GM06990 (cell line): ENCODE results near the gene SOX13.
"Not testable (repeated sequence)": the region's sequence is repeated elsewhere in the genome, so short reads cannot be mapped to it uniquely, and the experiment has no call there.

ENCODE experiments used
- DNase-seq: peaks from one replicate; pipeline ENCODE4 v3.0.0-alpha.2; 2011; ENCODE audit not compliant: insufficient read length; ENCODE audit errors: extremely low read depth
- H3K27me3 ChIP-seq: replicated peaks from 2 replicates; pipeline ENCODE4 v1.6.0; 2011; ENCODE audit warnings: low read length; ENCODE audit not compliant: control insufficient read depth, insufficient read depth
- H3K36me3 ChIP-seq: 2 replicates; pipeline ENCODE4 v1.5.1; 2011; ENCODE audit warnings: low read length; ENCODE audit not compliant: control insufficient read depth, insufficient read depth
- H3K4me3 ChIP-seq: replicated peaks from 2 replicates; pipeline ENCODE4 v1.5.1; 2011; ENCODE audit warnings: low read depth, mild to moderate bottlenecking, control low read depth, low read length
- TF ChIP-seq, protein P1 (sequence below): IDR thresholded peaks from 2 replicates; pipeline ENCODE4 v1.5.1; 2011; ENCODE audit warnings: low read length, control low read depth, mild to moderate bottlenecking, inconsistent platforms; ENCODE audit not compliant: insufficient read depth, poor library complexity, severe bottlenecking

SOX13 gene

DNA sequence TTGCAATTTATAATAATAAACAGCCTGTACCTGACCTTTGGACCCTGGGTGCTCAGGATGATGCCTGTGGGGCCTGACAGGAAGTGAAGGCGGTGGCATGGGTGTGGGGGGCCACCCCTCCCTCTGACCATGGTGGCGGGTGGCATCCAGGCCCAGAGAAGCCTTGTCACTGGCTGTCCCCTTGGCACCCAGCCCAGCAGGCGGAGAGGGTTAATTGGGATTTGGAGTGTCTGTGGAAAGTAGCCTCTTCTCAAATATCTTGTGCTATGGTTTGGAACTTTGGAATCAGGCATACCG, 20.5 kb downstream of the SOX13 start:
- H3K36me3 ChIP-seq = no peaks in the 10 kb centered on the region
- no peak overlapping the region for H3K4me3 ChIP-seq
- DNase-seq = no peak
- H3K27me3 ChIP-seq = no peaks in the 10 kb centered on the region
- TF ChIP-seq, protein P1, sequence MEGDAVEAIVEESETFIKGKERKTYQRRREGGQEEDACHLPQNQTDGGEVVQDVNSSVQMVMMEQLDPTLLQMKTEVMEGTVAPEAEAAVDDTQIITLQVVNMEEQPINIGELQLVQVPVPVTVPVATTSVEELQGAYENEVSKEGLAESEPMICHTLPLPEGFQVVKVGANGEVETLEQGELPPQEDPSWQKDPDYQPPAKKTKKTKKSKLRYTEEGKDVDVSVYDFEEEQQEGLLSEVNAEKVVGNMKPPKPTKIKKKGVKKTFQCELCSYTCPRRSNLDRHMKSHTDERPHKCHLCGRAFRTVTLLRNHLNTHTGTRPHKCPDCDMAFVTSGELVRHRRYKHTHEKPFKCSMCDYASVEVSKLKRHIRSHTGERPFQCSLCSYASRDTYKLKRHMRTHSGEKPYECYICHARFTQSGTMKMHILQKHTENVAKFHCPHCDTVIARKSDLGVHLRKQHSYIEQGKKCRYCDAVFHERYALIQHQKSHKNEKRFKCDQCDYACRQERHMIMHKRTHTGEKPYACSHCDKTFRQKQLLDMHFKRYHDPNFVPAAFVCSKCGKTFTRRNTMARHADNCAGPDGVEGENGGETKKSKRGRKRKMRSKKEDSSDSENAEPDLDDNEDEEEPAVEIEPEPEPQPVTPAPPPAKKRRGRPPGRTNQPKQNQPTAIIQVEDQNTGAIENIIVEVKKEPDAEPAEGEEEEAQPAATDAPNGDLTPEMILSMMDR = no peak

DNA sequence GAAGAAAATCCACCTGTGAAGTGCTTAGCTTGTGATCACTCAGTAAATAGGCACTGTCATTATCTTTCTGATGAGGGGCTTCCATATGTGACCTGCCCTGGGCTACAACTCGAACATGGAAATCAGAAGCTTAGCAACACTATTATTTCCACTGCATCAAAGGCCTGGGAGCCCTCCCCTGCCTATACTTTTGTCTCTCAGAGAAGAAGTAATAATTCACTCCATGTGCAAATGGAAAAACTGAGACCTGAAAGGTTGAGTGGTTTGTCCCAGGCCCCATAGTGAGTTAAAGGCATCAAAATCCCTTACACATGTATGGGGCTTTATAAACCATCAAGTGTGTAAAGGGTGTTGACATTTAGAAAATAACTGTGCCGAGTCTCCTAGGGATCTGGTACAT, 20.9 kb downstream of the SOX13 start:
- no peak for DNase-seq
- H3K4me3 ChIP-seq = no peak overlapping the region
- H3K36me3 ChIP-seq = no peaks in the 10 kb centered on the region
- no peaks in the 10 kb centered on the region for H3K27me3 ChIP-seq
- TF ChIP-seq, protein P1 = no peak

DNA sequence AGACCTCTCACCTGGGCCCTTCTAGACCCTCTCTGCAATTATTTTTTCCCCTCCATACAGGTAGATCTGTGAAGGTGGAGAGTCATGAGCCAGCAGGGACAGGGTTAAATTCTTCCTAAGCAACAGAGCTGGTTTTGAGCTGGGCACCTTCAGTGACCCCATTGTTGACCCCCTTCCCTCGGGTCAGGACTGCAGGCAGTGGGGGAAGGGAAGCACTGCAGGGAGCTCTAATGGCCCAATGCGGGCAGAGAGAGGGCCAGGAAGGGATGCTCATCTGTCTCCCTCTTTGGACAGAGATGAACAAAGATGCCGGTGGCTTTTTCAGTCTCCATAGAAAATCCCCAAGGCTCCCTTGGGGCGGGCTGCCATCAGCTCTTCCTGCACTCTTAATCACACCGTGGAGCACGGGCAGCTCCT, 21.4 kb downstream of the SOX13 start:
- TF ChIP-seq, protein P1 = no peak
- no peak overlapping the region for H3K4me3 ChIP-seq
- no peaks in the 10 kb centered on the region for H3K36me3 ChIP-seq
- H3K27me3 ChIP-seq = no peaks in the 10 kb centered on the region
- DNase-seq = no peak

DNA sequence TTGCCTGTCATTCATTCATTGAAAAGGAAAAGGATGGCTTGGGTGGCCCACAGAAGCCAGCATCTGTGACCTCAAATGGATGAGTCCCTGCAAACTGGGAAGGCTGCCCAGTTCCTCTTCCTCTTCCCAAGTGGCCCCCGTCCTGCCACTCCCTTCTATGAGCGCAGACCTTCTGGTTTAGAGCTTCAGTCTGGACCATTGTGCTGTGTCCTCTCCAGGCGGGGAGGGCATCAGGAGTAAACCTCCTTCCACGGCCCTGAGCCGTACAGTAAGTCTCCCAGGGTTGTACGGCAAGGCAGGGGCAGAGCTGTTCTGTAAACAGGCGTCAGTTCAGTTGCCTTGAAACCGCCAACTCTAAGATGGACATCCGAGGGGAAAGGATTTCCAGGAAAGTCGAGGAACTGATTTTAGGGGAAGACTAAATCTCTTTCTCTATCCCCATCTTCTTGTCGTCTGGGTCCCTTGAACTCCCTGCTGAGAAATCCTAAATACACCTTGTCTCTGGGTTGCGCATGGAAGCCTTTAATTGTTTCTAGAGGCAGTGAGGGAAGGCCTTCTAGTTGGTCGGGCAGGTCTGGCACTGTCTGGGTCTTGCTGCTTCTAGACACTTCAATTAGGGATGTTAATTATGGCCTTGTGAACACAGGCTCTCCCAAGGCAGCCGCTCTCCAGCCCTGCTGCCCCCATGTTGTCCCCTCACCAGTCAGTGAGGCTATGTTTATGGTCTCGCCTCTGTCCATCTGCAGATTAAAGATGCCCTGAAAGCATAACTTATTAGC, 22.1 kb downstream of the SOX13 start:
- no peak for DNase-seq
- Histone ChIP-seq H3K36me3 (no peaks in the 10 kb centered on the region), H3K27me3 (no peaks in the 10 kb centered on the region), H3K4me3 (no peak overlapping the region)
- TF ChIP-seq, protein P1 = no peak

DNA sequence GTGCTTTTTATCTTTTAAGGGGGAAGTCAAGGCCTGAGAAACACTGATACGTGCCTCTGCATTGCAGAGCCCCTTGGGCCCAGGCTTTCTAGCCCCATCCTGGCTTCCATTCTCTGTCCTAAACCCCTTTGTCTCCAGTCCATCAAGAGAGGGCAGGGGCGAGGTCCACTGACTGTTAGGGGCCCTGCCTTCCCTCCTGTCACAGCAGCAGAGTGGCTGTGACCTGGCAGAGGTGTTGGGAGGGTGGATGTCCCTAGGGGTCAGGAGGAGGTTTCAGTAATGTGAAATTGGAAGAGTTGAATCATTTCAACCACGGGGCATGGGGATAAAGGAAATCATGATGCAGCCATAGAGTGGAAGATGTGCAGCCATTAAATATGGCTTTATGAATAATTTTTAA, 24.0 kb downstream of the SOX13 start:
- Histone ChIP-seq H3K27me3 (no peaks in the 10 kb centered on the region), H3K4me3 (no peak overlapping the region), H3K36me3 (no peaks in the 10 kb centered on the region)
- no peak for DNase-seq
- TF ChIP-seq, protein P1 = no peak

DNA sequence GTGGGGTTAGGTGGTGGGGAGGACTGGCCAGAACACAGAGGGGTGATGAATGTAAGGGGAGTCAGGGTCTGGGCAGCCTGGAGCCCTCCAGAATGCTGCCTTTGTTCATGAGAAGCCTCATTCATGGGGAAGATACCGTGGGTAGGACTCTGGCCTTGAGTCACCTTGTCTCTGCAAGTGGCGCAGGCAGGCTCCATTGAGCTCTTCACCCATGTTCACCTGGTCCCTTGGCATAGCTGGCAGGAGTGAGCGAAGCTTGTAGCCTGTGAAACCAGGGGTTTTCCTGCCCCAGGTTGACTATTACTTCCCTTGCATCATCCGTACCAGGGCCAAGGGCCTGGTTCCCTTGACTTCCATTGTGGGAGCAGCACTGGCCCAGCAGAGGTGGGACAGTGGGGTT, 25.8 kb downstream of the SOX13 start:
- no peak overlapping the region for H3K4me3 ChIP-seq
- no peak for DNase-seq

DNA sequence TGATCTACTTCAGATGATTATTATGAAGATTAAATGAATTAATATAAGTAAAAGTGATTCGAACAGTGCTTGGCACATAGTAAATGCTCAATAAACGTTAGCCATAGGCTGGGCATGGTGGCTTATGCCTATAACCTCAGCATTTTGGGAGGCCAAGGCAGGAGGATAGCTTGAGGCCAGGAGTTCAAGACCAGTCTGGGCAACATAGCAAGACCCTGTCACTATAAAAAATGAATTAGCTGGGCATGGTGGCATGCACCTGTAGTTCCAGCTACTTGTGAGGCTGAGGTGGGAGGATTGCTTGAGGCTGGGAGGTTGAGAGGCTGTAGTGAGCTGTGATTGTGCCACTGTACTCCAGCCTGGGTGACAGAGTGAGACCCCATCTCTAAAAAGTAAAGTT, 26.8 kb downstream of the SOX13 start:
- H3K36me3 ChIP-seq = not testable (repeated sequence)

More for the DNA sequence above, 25.8 kb downstream of the SOX13 start:
- H3K27me3 ChIP-seq = no peaks in the 10 kb centered on the region
- no peaks in the 10 kb centered on the region for H3K36me3 ChIP-seq
- TF ChIP-seq, protein P1 = no peak

More for the DNA sequence above, 26.8 kb downstream of the SOX13 start:
- not testable (repeated sequence) for H3K4me3 ChIP-seq, DNase-seq, H3K27me3 ChIP-seq
